HCT116 (cell line): Measurements from ENCODE around the gene MBTD1. TPM values are rescaled to one million over a fixed set of nuclear protein-coding genes. Genes with fewer than 3 reads are reported as not detected.
"Not testable (repeated sequence)": the region's sequence is repeated elsewhere in the genome, so short reads cannot be mapped to it uniquely, and the experiment has no call there.

ENCODE experiments used
- ATAC-seq: fragments of 200-7000 bp; cut with Tn5 transposase; 2 replicates; pipeline ENCODE4 v1.9.1; 2020; ENCODE audit warnings: mild to moderate bottlenecking, moderate library complexity
- BruUV-seq: library from RNA; stranded (reverse); fragments of 400-500 nt; replicated peaks from 2 replicates; lab custom pipeline; 2021; lab: Mats Ljungman, UMichigan
- CTCF ChIA-PET: fragments of 300-600 bp; sonication (Branson Sonifier 250); formaldehyde crosslinking; loops from one replicate; lab custom pipeline; 2021; ENCODE audit warnings: antibody characterized with exemption; lab: Charles Lee
- POLR2A ChIA-PET: fragments of 300-600, 350-600 bp; sonication (Branson Sonifier 250); formaldehyde crosslinking; loops from one replicate; lab custom pipeline; 2021; ENCODE audit warnings: antibody characterized with exemption; lab: Charles Lee
- RAD21 ChIA-PET, 2 experiments: fragments of 300-600 bp; sonication (Branson Sonifier 250); formaldehyde crosslinking; loops; one replicate each; lab custom pipeline; 2023; ENCODE audit warnings: low total read pairs in 2 of 2; ENCODE audit not compliant: uncharacterized antibody in 2 of 2, unreplicated experiment in 2 of 2, low non-redundant PET in 1 of 2; lab: Charles Lee
- DNase-seq: peaks from one replicate; pipeline ENCODE4 v3.0.0-alpha.2; 2010; ENCODE audit warnings: low read depth, low spot score
- H2AFZ ChIP-seq: fragments of 200-600 bp; shearing (Covaris generic), sonication (generic); 2 replicates; pipeline ENCODE4 v1.6.1; 2017; ENCODE audit warnings: low read depth, mixed run types, mixed read lengths, antibody characterized with exemption, low read length; ENCODE audit not compliant: poor library complexity, severe bottlenecking
- H3K27ac ChIP-seq: 2 replicates; pipeline ENCODE4 v1.5.1; 2012; ENCODE audit warnings: low read depth, low read length
- H3K27me3 ChIP-seq: fragments of 200-600 bp; sonication (generic); 2 replicates; pipeline ENCODE4 v1.6.1; 2016; ENCODE audit warnings: mixed run types, low read length, mixed read lengths; ENCODE audit not compliant: insufficient read depth
- H3K36me3 ChIP-seq, 2 experiments: fragments of 200-500 bp in 1 of 2; fragments of 200-600 bp in 1 of 2; sonication (Bioruptor generic) in 1 of 2; sonication (generic) in 1 of 2; 2 replicates each; pipeline versions ENCODE4 v1.5.1 to v1.6.1; 2014 to 2016; ENCODE audit warnings: low read length in 2 of 2, inconsistent platforms in 1 of 2, mixed read lengths in 1 of 2, mixed run types in 1 of 2; ENCODE audit not compliant: insufficient read depth in 2 of 2, control insufficient read depth in 1 of 2
- H3K4me1 ChIP-seq, 2 experiments: fragments of 200-600 bp in 1 of 2; sonication (generic) in 1 of 2; 2 replicates each; pipeline versions ENCODE4 v1.5.1 to v1.6.1; 2012 to 2017; ENCODE audit warnings: low read length in 2 of 2, inconsistent platforms in 1 of 2, mild to moderate bottlenecking in 1 of 2, mixed read lengths in 1 of 2, mixed run types in 1 of 2, moderate library complexity in 1 of 2; ENCODE audit not compliant: insufficient read depth in 2 of 2, control insufficient read depth in 1 of 2
- H3K4me2 ChIP-seq: fragments of 200-600 bp; sonication (generic); 2 replicates; pipeline ENCODE4 v1.6.1; 2017; ENCODE audit warnings: mixed run types, low read length, mixed read lengths
- H3K4me3 ChIP-seq, 2 experiments: fragments of 200-600 bp in 1 of 2; sonication (generic) in 1 of 2; replicated peaks in 1 of 2; 2 replicates each; pipeline ENCODE4 v1.5.1; 2011 to 2016; ENCODE audit warnings: low read length in 2 of 2, control low read depth in 1 of 2, low read depth in 1 of 2, mild to moderate bottlenecking in 1 of 2, mixed read lengths in 1 of 2, mixed run types in 1 of 2
- H3K79me2 ChIP-seq: fragments of 200-600 bp; sonication (generic); 2 replicates; pipeline ENCODE4 v1.6.1; 2017; ENCODE audit warnings: mild to moderate bottlenecking, mixed run types, low read length, moderate library complexity, mixed read lengths; ENCODE audit not compliant: insufficient read depth
- H3K9ac ChIP-seq: fragments of 200-600 bp; sonication (generic); 2 replicates; pipeline ENCODE4 v1.6.1; 2016; ENCODE audit warnings: low read length, mixed read lengths
- H3K9me2 ChIP-seq: fragments of 200-600 bp; sonication (generic), shearing (Covaris generic); 2 replicates; pipeline ENCODE4 v1.6.1; 2017; ENCODE audit warnings: mixed run types, mild to moderate bottlenecking, moderate library complexity; ENCODE audit not compliant: insufficient read depth
- H3K9me3 ChIP-seq, 2 experiments: fragments of 200-500 bp in 1 of 2; fragments of 200-600 bp in 1 of 2; sonication (Bioruptor generic) in 1 of 2; sonication (generic) in 1 of 2; 2 replicates each; pipeline ENCODE4 v1.6.1; 2014 to 2017; ENCODE audit warnings: low read length in 2 of 2, mixed read lengths in 2 of 2, inconsistent platforms in 1 of 2, low read depth in 1 of 2, mild to moderate bottlenecking in 1 of 2, mixed run types in 1 of 2, moderate library complexity in 1 of 2; ENCODE audit not compliant: control insufficient read depth in 1 of 2, insufficient read depth in 1 of 2
- H4K20me1 ChIP-seq: fragments of 200-600 bp; sonication (generic), shearing (Covaris generic); 2 replicates; pipeline ENCODE4 v1.6.1; 2017; ENCODE audit warnings: mixed run types, mild to moderate bottlenecking, moderate library complexity; ENCODE audit not compliant: insufficient read depth
- CBX3 ChIP-seq: IDR thresholded peaks from 2 replicates; pipeline ENCODE4 v1.6.1; 2012; ENCODE audit warnings: low read depth
- EGR1 ChIP-seq: IDR thresholded peaks from 2 replicates; pipeline ENCODE4 v1.6.1; 2012; ENCODE audit warnings: low read depth
- ELF1 ChIP-seq: IDR thresholded peaks from 2 replicates; pipeline ENCODE4 v1.6.1; 2012; ENCODE audit warnings: low read depth, borderline replicate concordance
- EZH2 ChIP-seq: fragments of 200-600 bp; sonication (generic); IDR thresholded peaks from 2 replicates; pipeline ENCODE4 v1.6.1; 2017; ENCODE audit warnings: antibody characterized with exemption, mixed run types
- EZH2phosphoT487 ChIP-seq: fragments of 200-600 bp; IDR thresholded peaks from 2 replicates; pipeline ENCODE4 v1.6.1; 2018; ENCODE audit warnings: antibody characterized with exemption, borderline replicate concordance
- FOSL1 ChIP-seq: IDR thresholded peaks from 2 replicates; pipeline ENCODE4 v1.6.1; 2012; ENCODE audit warnings: low read depth
- JUND ChIP-seq: IDR thresholded peaks from 2 replicates; pipeline ENCODE4 v1.6.1; 2012
- POLR2A ChIP-seq: IDR thresholded peaks from 2 replicates; pipeline ENCODE4 v1.7.0; 2011; ENCODE audit warnings: borderline replicate concordance; ENCODE audit not compliant: insufficient read depth, insufficient read length; ENCODE audit errors: extremely low read depth
- SRF ChIP-seq: IDR thresholded peaks from 2 replicates; pipeline ENCODE4 v1.6.1; 2012; ENCODE audit warnings: low read depth
- TCF7L2 ChIP-seq: IDR thresholded peaks from 2 replicates; pipeline ENCODE4 v1.7.0; 2011; ENCODE audit warnings: borderline replicate concordance, inconsistent platforms; ENCODE audit not compliant: insufficient read depth, insufficient read length; ENCODE audit errors: extremely low read depth
- ZNF274 ChIP-seq: fragments of 200-500 bp; sonication (Bioruptor generic); IDR thresholded peaks from 2 replicates; pipeline ENCODE4 v1.6.1; 2014; ENCODE audit warnings: mild to moderate bottlenecking, low read depth, low read length, inconsistent platforms
- intact Hi-C: fragments of 100-400 bp; cut with micrococcal nuclease; formaldehyde crosslinking; loops from 2 replicates; pipeline ENCODE4 v1.10.0; 2022
- total RNA-seq: library from RNA; stranded (reverse); gene quantifications from one replicate; pipeline ENCODE4 v1.2.1, GENCODE V29; 2021; ENCODE audit not compliant: unreplicated experiment
- TF ChIP-seq, protein P1 (sequence below): IDR thresholded peaks from 2 replicates; pipeline ENCODE4 v1.6.1; 2011; ENCODE audit warnings: mild to moderate bottlenecking, low read length, moderate library complexity; ENCODE audit not compliant: insufficient replicate concordance; ENCODE audit errors: extremely low read depth
- TF ChIP-seq, protein P2 (sequence below), 3 experiments: fragments of 200-600 bp in 1 of 3; sonication (generic) in 1 of 3; IDR thresholded peaks in 2 of 3; conservative IDR thresholded peaks in 1 of 3; 2 replicates each; pipeline ENCODE4 v1.5.1; 2012 to 2017; ENCODE audit warnings: low read depth in 2 of 3, low read length in 2 of 3, antibody characterized with exemption in 1 of 3, borderline replicate concordance in 1 of 3, control low read depth in 1 of 3, mild to moderate bottlenecking in 1 of 3, mixed read lengths in 1 of 3, mixed run types in 1 of 3, moderate library complexity in 1 of 3; ENCODE audit not compliant: insufficient read depth in 1 of 3

The MBTD1 gene
- total RNA-seq, 1 experiment from 2014 or later, result 27.3 TPM

DNA sequence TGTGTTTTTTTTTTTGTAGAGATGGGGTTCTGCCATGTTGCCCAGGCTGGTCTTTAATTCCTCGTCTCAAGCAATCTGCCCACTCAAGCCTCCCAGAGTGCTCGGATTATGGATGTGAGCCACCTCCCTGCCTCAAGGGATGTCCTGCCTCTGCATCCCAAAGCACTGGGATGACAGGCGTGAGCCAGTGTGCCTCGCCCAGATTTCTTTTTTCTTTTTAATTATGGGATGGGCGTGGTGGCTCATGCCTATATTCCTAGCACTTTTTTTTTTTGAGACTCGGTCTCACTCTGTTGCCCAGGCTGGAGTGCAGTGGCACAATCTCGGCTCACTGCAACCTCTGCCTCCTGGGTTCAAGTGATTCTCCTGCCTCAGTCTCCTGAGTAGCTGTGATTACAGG, 34.3 kb downstream of the MBTD1 start:
- POLR2A ChIA-PET, ATAC-seq: not testable (repeated sequence)

DNA sequence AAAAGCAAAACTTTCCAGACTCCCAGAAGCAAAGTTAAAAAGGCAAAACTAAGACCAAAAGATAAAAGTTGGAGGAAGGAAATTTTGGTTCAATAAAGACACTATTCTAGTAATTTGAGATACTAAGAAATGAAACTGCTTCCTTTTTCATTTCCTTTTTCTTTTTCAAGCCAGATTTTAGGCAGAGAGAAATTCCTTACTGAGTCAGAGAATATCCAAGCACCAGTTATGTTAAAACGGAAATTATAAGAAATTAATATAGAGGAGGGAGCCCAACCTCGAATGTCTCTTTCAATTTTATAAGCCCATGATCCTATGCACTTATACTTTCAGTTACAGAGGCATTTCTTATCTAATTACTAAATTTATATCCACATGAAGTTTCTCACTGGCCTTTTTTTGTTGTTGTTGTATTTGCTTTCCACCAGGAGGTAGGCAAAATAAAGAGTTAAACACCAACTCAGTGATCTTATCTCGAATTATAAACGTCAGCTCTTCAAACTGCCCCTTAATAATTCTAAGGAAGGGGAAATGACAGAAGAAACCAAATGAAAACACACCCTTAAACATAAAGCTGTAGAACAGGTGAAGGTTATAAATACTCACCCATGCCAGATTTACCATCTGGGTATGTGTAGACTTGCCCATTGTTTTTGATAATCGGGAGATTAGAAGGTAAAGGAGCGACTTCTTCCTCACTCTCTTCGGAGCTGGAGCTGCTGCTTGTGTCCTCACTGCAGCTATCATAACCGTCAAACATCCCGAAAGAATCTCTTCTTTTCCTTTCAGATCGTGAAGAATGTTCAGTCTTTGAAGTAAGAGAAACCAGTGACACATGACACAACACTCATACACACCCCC, 35.2 kb downstream of the MBTD1 start:
- no peak overlapping the region for H3K4me2 ChIP-seq

More for the DNA sequence above, 34.3 kb downstream of the MBTD1 start:
- H2AFZ ChIP-seq, intact Hi-C loops, H3K4me2 ChIP-seq, DNase-seq, H3K9ac ChIP-seq, H3K27me3 ChIP-seq, RAD21 ChIA-PET, CTCF ChIA-PET, BruUV-seq, H3K27ac ChIP-seq, H3K9me2 ChIP-seq, H3K4me3 ChIP-seq, H3K36me3 ChIP-seq, H3K9me3 ChIP-seq, H4K20me1 ChIP-seq: not testable (repeated sequence)
- peaks cover 20 to 33% of the 10 kb centered on the region in 2 experiments for H3K4me1 ChIP-seq
- peaks cover 44% of the 10 kb centered on the region for H3K79me2 ChIP-seq

More for the DNA sequence above, 35.2 kb downstream of the MBTD1 start:
- Histone ChIP-seq H3K9ac (no peak overlapping the region), H3K27me3 (no peaks in the 10 kb centered on the region), H2AFZ (no peak overlapping the region), H3K9me3 (no peaks in the 10 kb centered on the region), H3K27ac (no peak overlapping the region), H3K36me3 (peaks cover 8 to 12% of the 10 kb centered on the region in 2 experiments; a peak in 3 of 4 replicates), H3K9me2 (no peaks in the 10 kb centered on the region), H3K4me3 (no peak overlapping the region), H3K79me2 (peaks cover 35% of the 10 kb centered on the region), H3K4me1 (peaks cover 20 to 33% of the 10 kb centered on the region in 2 experiments), H4K20me1 (no peaks in the 10 kb centered on the region)
- DNase-seq (no peak), ATAC-seq (no peak)
- intact Hi-C loops, result no loop called here
- no peak for TF ChIP-seq ELF1
- TF ChIP-seq TCF7L2, result no peak
- TF ChIP-seq ZNF274, result no peak
- TF ChIP-seq, protein P1, sequence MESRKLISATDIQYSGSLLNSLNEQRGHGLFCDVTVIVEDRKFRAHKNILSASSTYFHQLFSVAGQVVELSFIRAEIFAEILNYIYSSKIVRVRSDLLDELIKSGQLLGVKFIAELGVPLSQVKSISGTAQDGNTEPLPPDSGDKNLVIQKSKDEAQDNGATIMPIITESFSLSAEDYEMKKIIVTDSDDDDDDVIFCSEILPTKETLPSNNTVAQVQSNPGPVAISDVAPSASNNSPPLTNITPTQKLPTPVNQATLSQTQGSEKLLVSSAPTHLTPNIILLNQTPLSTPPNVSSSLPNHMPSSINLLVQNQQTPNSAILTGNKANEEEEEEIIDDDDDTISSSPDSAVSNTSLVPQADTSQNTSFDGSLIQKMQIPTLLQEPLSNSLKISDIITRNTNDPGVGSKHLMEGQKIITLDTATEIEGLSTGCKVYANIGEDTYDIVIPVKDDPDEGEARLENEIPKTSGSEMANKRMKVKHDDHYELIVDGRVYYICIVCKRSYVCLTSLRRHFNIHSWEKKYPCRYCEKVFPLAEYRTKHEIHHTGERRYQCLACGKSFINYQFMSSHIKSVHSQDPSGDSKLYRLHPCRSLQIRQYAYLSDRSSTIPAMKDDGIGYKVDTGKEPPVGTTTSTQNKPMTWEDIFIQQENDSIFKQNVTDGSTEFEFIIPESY, result no peak
- no peak for TF ChIP-seq CBX3
- no peak for TF ChIP-seq SRF
- no peak for TF ChIP-seq JUND
- TF ChIP-seq FOSL1, result no peak
- TF ChIP-seq EGR1, result no peak
- no peak for TF ChIP-seq EZH2
- TF ChIP-seq, protein P2, sequence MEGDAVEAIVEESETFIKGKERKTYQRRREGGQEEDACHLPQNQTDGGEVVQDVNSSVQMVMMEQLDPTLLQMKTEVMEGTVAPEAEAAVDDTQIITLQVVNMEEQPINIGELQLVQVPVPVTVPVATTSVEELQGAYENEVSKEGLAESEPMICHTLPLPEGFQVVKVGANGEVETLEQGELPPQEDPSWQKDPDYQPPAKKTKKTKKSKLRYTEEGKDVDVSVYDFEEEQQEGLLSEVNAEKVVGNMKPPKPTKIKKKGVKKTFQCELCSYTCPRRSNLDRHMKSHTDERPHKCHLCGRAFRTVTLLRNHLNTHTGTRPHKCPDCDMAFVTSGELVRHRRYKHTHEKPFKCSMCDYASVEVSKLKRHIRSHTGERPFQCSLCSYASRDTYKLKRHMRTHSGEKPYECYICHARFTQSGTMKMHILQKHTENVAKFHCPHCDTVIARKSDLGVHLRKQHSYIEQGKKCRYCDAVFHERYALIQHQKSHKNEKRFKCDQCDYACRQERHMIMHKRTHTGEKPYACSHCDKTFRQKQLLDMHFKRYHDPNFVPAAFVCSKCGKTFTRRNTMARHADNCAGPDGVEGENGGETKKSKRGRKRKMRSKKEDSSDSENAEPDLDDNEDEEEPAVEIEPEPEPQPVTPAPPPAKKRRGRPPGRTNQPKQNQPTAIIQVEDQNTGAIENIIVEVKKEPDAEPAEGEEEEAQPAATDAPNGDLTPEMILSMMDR (IDR thresholded peaks at IDR 0.05 in 2 of 3, conservative IDR thresholded peaks at IDR 0.05 in 1 of 3; ENCODE audit: borderline replicate concordance in 1 of 3, insufficient read depth in 1 of 3, low read depth in 2 of 3, low read length in 2 of 3), result no peak
- TF ChIP-seq POLR2A, result no peak
- no peak for TF ChIP-seq EZH2phosphoT487
- ChIA-PET POLR2A (no interaction called here), CTCF (no interaction called here), RAD21 (no interaction called here)
- BruUV-seq, result no TSS peak
